CD4-positive, alpha-beta T cell treated with Interleukin-17A for 1 hour (primary cell): ENCODE data around the gene CENPVL2.
"Not testable (repeated sequence)": the region's sequence is repeated elsewhere in the genome, so short reads cannot be mapped to it uniquely, and the experiment has no call there.

Experiments used
- DNase-seq: peaks from one replicate; pipeline ENCODE4 v3.0.0-alpha.2; 2020

The CENPVL2 gene

GRCh38 chrX:51682720-51683062 lies at the start of gene CENPVL2:
CENPVL2 (minus strand) TSS chrX:51682831; CDS start chrX:51682831, 0 bp downstream.
- not testable (repeated sequence) for DNase-seq

- no peak for DNase-seq
Measured at GRCh38 chrX:51728202-51728601, 45.6 kb upstream of the CENPVL2 start.

- DNase-seq: not testable (repeated sequence)
Measured at GRCh38 chrX:51712943-51713647, 30.5 kb upstream of the CENPVL2 start.

- not testable (repeated sequence) for DNase-seq
Measured at GRCh38 chrX:51710277-51711164, 27.9 kb upstream of the CENPVL2 start, which contains the start of gene CENPVL1. CENPVL1 (plus strand) TSS chrX:51710512; CDS start chrX:51710512, 0 bp downstream.

GRCh38 chrX:51697397-51697796 lies 14.8 kb upstream of the CENPVL2 start:
- DNase-seq: no peak

GRCh38 chrX:51694254-51694653 lies 11.6 kb upstream of the CENPVL2 start:
- DNase-seq: no peak

- not testable (repeated sequence) for DNase-seq
Measured at GRCh38 chrX:51681808-51682719, 567 bp downstream of the CENPVL2 start.

GRCh38 chrX:51679689-51680433 lies 2.8 kb downstream of the CENPVL2 start:
- not testable (repeated sequence) for DNase-seq

- DNase-seq: no peak
Measured at GRCh38 chrX:51665981-51666380, 16.6 kb downstream of the CENPVL2 start.

- DNase-seq: no peak
Measured at GRCh38 chrX:51643377-51643776, 39.3 kb downstream of the CENPVL2 start.

- DNase-seq: peak; percentile 9
Measured at GRCh38 chrX:51641421-51642021, 41.1 kb downstream of the CENPVL2 start.

GRCh38 chrX:51636511-51636910 lies 46.1 kb downstream of the CENPVL2 start:
- DNase-seq: not testable (repeated sequence)
